Renal cortex interstitium (tissue), 11 donors: Measurements from ENCODE around the gene GABRR2. TPM values are rescaled to one million over a fixed set of nuclear protein-coding genes. Genes with fewer than 3 reads are reported as not detected.
A peak's percentile ranks its signal among the peaks of the same experiment; 100 is the strongest.
"Not testable (repeated sequence)": the region's sequence is repeated elsewhere in the genome, so short reads cannot be mapped to it uniquely, and the experiment has no call there.

Experiments
- DNase-seq, 11 donors: peaks; one replicate each; pipeline ENCODE4 v3.0.0-alpha.2; 2013; ENCODE audit warnings: low read depth in 9 of 11, low spot score in 4 of 11; ENCODE audit errors: extremely low read depth in 1 of 11
- polyA plus RNA-seq, 3 donors: library from polyadenylated mRNA; unstranded; fragments of 120-200 nt; gene quantifications; one replicate each; pipeline ENCODE4 v1.2.1, GENCODE V29; 2013; ENCODE audit not compliant: insufficient read length in 3 of 3

Gene GABRR2
- polyA plus RNA-seq, 3 donors: 0.82 to 3.5 (median 0.93) TPM

GRCh38 chr6:89233605-89234004 is 81.5 kb downstream of the GABRR2 start:
- not testable (repeated sequence) for DNase-seq

DNA sequence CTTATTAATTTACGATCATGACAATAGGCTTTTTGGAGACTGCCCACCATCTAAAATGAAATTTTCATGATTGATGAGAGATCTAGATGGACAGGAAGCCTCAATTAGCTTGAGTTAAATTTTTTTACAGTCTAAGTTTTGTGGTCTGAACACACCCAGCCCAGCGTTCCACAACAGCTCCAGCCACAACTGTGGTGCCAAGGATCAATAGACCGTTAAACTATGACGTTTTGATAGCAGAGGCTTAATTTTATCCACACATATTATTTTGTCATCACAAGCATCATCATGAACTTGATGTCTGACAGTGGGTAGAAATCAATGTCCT is 92.4 kb downstream of the GABRR2 start:
- no peak for DNase-seq

- DNase-seq: no peak
These were observed 93.0 kb downstream of the GABRR2 start for GRCh38 chr6:89221971-89222711.

DNA sequence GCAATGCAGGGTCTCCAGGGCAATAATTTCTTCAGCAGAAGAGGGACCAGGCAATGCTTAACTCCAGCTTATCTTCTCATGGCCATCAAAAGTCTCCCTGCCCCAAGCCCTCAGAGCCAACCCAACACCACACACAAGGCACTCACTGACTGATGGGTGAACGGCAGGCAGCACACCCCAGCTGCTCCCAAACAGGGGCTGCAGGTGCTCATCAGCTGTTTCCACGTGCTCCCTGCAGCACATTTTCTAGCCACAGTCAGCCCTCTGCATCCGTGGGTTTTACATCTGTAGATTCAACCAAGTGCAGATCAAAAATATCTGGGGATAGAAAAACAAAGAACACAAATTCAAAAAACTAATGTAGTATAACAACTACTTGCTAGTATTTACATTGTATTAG is 94.0 kb downstream of the GABRR2 start:
- DNase-seq: no peak

GRCh38 chr6:89217299-89217910 is 97.7 kb downstream of the GABRR2 start, which contains the start of gene GABRR1:
TSS of gene GABRR1 (minus strand) at chr6:89217358. CDS start at chr6:89217322, 36 bp downstream.
- DNase-seq: peak in 7 of 11 donors; percentile 6 to 39 (median 28)

- no peak for DNase-seq
These were observed 98.7 kb downstream of the GABRR2 start for GRCh38 chr6:89216411-89216810.

- DNase-seq: no peak
These were observed 99.7 kb downstream of the GABRR2 start for GRCh38 chr6:89215391-89215790.

- no peak for DNase-seq
These were observed 100.9 kb downstream of the GABRR2 start for GRCh38 chr6:89214197-89214596.

DNA sequence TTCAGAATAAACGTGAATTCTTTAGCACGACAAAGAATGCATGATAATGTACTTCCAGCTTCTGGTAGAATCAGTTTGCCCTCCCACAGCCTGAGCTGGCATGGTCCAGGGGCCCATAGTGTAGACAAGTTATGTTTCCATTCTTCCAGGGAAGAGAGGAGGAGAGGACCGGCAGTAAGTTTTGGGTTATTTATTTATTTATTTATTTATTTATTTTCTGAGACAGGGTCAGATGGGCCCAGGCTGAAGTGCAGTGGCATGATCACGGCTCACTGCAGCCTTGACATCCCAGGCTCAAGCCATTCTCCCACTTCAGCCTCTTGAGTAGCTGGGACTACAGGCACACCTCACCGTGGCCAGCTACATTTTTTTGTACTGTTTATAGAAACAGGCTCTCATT is 102.6 kb downstream of the GABRR2 start:
- DNase-seq: no peak

DNA sequence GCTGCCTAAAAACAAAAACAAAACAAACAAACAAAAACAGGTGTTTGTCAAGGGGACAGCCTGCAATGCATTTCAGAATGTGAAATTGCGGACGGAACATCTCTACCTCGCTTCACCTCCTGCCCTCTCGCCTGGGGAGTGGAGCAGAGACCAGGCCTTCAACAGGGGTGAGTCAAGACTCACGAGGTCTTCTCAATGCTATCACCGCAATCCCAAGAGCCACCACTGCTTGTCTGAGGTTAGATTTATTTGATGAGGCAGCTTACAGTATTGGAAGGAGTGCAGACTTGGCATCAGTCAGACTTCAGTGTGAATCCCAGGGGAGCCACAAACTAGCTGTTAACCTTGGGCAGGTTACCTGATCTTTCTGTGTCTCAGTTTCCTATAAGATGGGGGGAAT is 105.6 kb downstream of the GABRR2 start:
- no peak for DNase-seq

DNA sequence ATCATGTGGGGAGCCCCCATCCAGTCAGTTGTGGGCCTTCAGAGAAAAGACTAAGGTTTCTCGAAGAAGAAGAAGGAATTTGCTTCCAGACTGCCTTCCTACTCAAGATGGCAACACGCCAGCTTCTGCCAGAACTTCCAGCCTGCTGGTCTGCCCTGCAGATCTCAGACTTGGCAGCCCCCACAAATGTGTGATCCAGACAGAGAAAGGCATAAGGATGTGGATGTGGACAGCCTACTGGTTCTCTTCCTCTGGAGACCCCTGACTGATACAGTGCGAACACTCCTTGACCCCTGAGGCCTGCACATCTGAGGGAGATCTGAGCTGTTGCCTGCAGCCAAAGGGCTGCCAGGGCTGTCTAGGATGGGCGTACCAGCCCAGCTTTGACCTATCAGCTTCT is 106.5 kb downstream of the GABRR2 start:
- no peak for DNase-seq

Other genes starting within 250 kb of the GABRR2 start
- gene PNRC1, start 234.5 kb downstream of the GABRR2 start, polyA plus RNA-seq: 100 to 1,000 TPM; 109 to 139 (median 136) TPM
- gene SRSF12, start 197.2 kb downstream of the GABRR2 start, polyA plus RNA-seq: 10 to 100 TPM; 14.0 to 17.4 (median 16.3) TPM
- 10 to 100 TPM; 30.9 to 36.3 (median 33.2) TPM for gene PM20D2, start 169.2 kb downstream of the GABRR2 start, polyA plus RNA-seq
- 1 to 10 TPM in 2 of 3 donors, under 1 TPM in 1; 0.95 to 2.9 (median 2.1) TPM for gene GABRR1, start 97.9 kb downstream of the GABRR2 start, polyA plus RNA-seq
- 10 to 100 TPM; 53.3 to 62.1 (median 54.4) TPM for gene UBE2J1, start 37.4 kb upstream of the GABRR2 start, polyA plus RNA-seq
- gene RRAGD, start 97.0 kb upstream of the GABRR2 start, polyA plus RNA-seq: 10 to 100 TPM; 26.4 to 36.8 (median 33.3) TPM
- 10 to 100 TPM; 23.4 to 44.8 (median 26.4) TPM for gene ANKRD6, start 117.9 kb upstream of the GABRR2 start, polyA plus RNA-seq